HG03571 (cell line): ENCODE measurements around the gene MYO9B.

Experiments used
- ATAC-seq: cut with Tn5 transposase; IDR thresholded peaks from one replicate; pipeline ENCODE4 v1.9.1; 2021; ENCODE audit not compliant: unreplicated experiment

The MYO9B gene, protein sequence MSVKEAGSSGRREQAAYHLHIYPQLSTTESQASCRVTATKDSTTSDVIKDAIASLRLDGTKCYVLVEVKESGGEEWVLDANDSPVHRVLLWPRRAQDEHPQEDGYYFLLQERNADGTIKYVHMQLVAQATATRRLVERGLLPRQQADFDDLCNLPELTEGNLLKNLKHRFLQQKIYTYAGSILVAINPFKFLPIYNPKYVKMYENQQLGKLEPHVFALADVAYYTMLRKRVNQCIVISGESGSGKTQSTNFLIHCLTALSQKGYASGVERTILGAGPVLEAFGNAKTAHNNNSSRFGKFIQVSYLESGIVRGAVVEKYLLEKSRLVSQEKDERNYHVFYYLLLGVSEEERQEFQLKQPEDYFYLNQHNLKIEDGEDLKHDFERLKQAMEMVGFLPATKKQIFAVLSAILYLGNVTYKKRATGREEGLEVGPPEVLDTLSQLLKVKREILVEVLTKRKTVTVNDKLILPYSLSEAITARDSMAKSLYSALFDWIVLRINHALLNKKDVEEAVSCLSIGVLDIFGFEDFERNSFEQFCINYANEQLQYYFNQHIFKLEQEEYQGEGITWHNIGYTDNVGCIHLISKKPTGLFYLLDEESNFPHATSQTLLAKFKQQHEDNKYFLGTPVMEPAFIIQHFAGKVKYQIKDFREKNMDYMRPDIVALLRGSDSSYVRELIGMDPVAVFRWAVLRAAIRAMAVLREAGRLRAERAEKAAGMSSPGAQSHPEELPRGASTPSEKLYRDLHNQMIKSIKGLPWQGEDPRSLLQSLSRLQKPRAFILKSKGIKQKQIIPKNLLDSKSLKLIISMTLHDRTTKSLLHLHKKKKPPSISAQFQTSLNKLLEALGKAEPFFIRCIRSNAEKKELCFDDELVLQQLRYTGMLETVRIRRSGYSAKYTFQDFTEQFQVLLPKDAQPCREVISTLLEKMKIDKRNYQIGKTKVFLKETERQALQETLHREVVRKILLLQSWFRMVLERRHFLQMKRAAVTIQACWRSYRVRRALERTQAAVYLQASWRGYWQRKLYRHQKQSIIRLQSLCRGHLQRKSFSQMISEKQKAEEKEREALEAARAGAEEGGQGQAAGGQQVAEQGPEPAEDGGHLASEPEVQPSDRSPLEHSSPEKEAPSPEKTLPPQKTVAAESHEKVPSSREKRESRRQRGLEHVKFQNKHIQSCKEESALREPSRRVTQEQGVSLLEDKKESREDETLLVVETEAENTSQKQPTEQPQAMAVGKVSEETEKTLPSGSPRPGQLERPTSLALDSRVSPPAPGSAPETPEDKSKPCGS (N-terminal part only)

GRCh38 chr19:17075035-17075863 lies at the start of gene MYO9B, which contains the start of gene HAUS8:
TSS of gene MYO9B (plus strand) at chr19:17075777. CDS start at chr19:17101718, 25,941 bp downstream.
TSS of gene HAUS8 (minus strand) at chr19:17075452. CDS start at chr19:17075422, 30 bp downstream.
- ATAC-seq: peak; percentile 61

DNA sequence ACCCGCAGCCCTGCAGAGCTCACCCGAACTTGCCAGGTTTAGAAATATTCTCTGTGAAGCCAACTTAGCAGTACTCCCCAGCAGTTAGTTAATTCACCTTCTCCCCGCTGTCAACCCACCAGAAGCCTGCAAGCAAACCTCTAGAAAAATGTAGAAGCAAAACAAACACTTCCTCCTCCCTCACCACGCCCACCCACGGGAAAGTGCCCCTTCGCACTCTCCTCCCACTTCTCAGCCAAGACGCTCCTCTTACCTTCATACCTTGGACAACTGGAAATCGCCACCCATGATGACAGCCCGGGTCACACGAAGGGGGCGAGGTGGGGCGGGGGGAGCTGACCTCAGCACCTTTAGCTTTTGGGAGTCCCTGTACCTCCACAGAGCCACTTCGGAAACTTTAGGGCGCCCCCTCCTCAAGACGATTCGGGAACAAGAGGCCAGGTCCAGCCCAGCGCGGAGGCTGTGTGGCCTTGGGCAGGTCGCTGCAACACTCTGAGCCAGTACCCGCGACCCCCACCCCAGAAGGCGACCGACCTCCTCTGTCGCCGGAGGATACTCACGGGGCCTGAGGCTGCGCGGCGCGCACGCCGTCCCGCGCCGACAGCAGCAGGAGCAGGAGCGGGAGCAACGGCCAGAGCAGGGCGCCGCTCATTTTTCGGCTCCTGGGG lies 49.5 kb upstream of the MYO9B start:
- ATAC-seq: no peak

GRCh38 chr19:17026706-17027534 lies 48.7 kb upstream of the MYO9B start, which contains the start of gene CPAMD8:
TSS of gene CPAMD8 (minus strand) at chr19:17026810. CDS start at chr19:17026642, 168 bp downstream.
- ATAC-seq: no peak

- no peak for ATAC-seq
Observed at GRCh38 chr19:17027535-17027975, 48.0 kb upstream of the MYO9B start.

GRCh38 chr19:17031741-17032140 lies 43.8 kb upstream of the MYO9B start:
- ATAC-seq: no peak

- ATAC-seq: no peak
Observed at GRCh38 chr19:17035842-17036424, 39.6 kb upstream of the MYO9B start.

GRCh38 chr19:17036640-17037039 lies 38.9 kb upstream of the MYO9B start:
- ATAC-seq: no peak

- no peak for ATAC-seq
Observed at GRCh38 chr19:17037184-17037583, 38.4 kb upstream of the MYO9B start.

DNA sequence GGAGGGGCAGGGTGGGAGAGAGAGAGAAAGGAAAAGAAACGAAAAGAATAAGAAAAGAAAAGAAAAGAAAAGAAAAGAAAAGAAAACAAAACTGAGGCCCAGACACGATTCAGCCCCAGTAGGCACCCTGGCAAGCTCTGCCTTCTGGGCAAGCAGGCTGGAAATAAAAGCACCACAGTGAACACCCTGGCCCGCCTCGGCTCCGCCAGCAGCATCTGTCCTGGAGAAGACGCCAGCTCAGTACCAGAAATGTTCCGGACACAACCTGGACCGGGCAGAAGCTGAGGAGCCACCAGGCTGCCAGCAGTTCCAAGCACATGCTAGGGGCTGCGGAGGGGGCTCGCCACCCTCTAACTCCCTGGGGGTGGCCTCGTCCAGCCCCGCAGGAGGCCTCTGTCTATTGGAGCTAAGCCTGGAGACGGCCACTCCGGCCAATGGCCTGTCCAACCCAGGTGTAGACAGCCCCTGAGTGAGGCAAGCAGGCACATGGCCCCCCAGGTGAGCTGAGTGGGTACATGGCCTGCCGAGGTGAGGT lies 37.5 kb upstream of the MYO9B start:
- ATAC-seq: no peak

DNA sequence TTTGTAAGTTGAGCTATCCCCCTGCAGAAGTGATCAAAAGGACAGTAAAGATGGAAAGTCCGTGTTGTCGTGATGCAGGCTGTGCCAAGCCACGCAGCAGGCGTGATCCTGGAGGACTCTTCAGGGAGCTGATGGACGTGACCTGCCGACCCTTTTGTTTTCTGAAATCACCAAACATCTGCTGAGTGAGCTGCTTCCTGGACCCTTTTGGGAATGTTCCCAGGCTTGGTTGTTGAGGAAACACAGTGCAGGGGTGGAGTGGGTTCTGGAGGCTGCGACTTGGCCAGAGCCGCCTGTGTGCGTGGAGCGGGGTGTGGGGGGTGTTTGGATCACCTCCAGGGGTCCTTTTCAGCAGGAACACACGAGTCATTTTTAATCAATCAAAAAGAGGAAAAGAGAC lies 33.6 kb upstream of the MYO9B start:
- no peak for ATAC-seq

- ATAC-seq: no peak
Observed at GRCh38 chr19:17043744-17044143, 31.8 kb upstream of the MYO9B start.

GRCh38 chr19:17045907-17046502 lies 29.6 kb upstream of the MYO9B start:
- ATAC-seq: no peak

DNA sequence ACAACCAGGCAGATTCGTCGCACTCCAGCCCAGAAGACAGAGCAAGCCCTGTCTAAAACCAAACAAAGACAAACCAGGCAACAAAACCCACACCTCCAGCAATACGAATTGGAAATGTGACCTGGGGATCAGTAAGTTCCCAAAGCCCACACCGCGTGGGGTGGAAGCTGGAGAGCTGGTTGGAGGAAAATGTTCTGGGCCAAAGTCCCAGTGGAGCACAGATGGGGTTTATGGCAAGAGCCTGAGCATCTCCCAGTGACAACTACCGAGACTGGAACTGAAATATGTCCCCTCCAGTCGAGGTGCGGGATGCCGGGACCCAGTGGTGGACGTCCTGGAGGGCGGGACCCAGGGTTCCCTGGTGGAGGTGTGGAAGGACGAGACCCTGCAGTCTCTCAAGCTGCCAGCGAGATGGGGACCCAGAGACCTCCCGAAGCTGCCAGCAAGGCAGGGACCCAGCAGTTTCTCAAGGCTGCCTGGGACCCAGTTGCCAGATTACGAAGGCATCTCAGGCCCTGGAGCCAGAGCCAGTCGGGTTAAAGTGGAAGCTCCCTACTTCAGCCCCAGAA lies 26.6 kb upstream of the MYO9B start:
- ATAC-seq: no peak

DNA sequence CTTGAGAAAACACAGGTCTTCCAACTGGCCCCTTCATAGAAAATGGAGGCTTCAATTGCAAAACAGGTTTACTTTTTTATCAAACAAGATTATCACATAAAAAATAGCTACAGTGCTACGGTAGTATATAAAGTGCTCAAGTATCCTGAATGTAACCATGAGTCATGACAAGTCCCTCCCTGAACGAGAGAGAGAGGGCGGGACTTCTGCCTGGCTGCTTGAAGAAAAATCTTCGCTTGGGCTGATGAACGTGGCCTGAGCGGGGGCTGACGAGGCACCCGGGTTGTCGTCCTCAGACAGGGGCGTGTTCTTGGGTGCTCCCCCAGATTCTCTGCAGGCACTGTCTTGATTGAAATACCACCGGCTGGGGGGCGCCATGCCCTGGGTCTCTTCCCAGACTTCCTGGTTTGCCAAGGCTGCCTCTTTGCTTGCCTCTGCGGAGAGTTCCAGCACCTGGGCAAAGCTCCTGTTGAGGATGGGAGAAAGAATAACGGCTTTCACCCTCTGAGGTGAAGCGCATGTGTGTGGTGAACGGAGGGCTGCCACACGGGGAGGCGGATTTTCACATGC lies 25.8 kb upstream of the MYO9B start:
- no peak for ATAC-seq

DNA sequence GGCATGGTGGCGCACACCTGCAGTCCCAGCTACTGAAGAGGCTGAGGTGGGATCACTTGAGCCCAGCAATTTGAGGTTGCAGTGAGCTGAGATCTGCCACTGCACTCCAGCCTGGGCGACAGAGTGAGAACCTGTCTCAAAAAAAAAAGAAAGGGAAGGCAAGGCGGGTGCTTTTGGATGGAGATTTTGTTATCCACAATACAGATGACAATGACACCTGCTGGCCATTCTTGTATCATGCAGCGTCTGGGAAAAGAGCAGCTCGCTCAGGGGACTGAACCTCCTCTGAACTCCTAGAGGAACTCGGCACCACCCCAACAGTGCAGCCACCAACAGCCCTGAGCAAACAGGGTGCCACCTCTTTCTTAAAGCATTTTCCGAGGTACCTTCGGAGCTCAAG lies 23.1 kb upstream of the MYO9B start:
- no peak for ATAC-seq

- no peak for ATAC-seq
Observed at GRCh38 chr19:17054746-17055145, 20.8 kb upstream of the MYO9B start.

DNA sequence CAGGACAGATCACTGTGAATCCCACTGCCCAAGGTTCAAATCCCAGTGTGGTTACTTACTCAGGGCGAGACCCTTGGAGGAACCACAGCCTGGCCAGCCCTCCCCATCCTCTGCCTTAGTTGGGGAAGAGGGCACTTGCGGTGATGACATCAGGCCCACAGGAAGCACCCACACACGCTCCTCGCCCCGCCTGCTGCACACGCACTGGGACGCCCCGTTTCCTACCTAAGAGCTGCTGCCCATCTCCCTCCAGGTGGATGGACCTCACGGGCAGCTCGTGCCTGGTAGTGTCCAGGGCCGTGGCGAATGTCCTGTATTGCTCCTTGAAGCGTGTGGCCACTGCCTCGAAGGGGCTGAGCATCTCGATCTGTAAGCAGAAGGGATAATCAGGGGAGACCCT lies 19.9 kb upstream of the MYO9B start:
- no peak for ATAC-seq
